Parietal lobe (tissue), 2 donors: ENCODE measurements around the gene ZBED4. TPM values are rescaled to one million over a fixed set of nuclear protein-coding genes. Genes with fewer than 3 reads are reported as not detected.

ENCODE experiments used
- small RNA-seq: library from RNA; depleted of rRNA; stranded (forward); fragments of <200 nt; gene quantifications from one replicate; pipeline ENCODE3, GENCODE V24; 2014; ENCODE audit warnings: low replicate concordance
- total RNA-seq: library from RNA; depleted of rRNA; stranded (reverse); fragments of >200 nt; gene quantifications from one replicate; pipeline ENCODE4 v1.2.3, GENCODE V29; 2014

The ZBED4 gene, protein sequence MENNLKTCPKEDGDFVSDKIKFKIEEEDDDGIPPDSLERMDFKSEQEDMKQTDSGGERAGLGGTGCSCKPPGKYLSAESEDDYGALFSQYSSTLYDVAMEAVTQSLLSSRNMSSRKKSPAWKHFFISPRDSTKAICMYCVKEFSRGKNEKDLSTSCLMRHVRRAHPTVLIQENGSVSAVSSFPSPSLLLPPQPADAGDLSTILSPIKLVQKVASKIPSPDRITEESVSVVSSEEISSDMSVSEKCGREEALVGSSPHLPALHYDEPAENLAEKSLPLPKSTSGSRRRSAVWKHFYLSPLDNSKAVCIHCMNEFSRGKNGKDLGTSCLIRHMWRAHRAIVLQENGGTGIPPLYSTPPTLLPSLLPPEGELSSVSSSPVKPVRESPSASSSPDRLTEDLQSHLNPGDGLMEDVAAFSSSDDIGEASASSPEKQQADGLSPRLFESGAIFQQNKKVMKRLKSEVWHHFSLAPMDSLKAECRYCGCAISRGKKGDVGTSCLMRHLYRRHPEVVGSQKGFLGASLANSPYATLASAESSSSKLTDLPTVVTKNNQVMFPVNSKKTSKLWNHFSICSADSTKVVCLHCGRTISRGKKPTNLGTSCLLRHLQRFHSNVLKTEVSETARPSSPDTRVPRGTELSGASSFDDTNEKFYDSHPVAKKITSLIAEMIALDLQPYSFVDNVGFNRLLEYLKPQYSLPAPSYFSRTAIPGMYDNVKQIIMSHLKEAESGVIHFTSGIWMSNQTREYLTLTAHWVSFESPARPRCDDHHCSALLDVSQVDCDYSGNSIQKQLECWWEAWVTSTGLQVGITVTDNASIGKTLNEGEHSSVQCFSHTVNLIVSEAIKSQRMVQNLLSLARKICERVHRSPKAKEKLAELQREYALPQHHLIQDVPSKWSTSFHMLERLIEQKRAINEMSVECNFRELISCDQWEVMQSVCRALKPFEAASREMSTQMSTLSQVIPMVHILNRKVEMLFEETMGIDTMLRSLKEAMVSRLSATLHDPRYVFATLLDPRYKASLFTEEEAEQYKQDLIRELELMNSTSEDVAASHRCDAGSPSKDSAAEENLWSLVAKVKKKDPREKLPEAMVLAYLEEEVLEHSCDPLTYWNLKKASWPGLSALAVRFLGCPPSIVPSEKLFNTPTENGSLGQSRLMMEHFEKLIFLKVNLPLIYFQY
- 41.6 TPM for total RNA-seq

DNA sequence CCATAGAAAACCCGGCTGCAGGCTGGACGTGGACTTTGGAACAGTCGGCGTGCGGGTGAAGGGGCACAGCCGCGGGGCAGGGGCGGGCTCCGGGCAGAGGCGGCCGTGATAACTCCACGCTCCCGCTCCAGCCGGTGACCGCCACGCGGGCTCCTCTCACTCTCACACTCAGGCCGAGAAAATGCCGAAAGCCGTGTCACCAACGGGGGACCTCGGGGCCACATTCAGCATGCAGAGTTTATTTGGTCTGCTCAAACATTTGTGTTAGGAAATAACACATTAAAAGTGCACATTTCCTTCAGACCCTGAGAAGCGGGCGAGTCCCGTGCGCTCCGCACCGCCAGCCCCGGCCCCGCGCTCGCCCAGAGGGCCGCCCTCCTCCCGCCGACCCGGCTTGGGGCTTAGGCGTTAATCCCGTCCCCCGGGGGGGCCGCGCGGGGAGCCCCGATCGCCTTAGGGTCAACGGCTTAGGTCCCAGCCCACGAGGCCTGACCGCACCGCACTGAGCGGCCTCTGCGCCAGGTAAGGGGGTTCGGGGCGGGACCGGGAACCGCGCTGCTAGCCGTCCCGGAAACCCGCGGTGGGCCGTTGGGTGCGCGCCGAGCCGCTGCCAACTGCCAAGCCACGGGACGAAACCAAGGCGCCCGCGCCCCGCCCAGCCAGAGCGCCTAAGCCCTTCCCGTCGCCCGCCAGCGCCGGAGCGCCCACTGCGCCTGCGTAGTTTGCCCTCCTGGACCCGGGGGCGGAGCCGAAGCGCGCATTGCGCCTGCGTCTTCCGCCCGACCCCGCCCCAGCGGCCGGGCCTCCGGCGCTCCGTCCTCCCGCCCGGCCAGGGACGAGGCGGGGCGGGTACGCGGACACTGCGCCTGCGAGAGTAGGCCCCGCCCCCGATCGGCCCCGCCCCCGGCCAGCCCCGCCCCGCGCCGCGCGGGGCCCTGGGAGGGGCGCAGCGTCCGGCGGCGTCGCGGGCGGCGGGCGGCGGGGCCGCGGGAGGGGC is at the start of gene ZBED4:
Gene ZBED4 (plus strand): TSS at position 947 of the 997 bp plus-strand sequence. CDS start 29,819 bp downstream, outside the sequence.

DNA sequence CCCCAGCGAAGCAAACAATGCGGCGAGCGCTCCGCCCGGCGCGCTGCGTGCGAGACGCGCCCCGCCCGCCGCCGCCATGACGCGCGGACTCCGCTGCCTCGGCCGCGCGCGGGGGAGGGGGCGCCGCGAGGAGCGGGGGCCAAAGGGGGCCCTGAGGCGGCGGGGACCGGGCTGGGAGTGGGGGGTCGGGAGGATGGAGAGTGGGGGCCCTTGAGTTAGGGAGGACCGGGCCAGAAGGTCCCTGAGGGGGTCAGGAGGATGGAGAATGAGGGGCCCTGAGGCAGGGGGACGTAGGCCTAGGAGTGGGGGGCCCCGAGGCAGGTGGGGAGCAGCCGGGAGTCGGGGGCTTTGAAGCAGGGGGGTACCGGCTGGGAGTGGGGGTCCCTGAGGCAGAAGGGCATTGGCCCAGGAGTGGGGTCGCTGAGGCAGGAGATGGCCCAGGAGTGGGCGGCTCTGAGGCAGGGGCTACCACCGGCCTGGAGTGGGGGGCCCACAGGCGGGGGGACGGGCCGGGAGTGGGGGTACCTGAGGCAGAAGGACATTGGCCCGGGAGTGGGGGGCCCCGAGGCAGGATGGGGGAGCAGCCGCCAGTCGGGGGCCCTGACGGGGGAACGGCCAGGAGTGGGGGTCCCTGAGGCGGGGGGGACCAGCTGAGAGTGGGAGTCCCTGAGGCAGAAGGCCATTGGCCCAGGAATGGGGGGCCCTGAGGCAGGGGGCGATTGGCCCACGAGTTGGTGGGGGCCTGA is 25.6 kb upstream of the ZBED4 start, which contains the start of gene BRD1:
Gene BRD1 (minus strand): TSS at position 21 of the 746 bp plus-strand sequence. CDS start 3,556 bp downstream, outside the sequence.

DNA sequence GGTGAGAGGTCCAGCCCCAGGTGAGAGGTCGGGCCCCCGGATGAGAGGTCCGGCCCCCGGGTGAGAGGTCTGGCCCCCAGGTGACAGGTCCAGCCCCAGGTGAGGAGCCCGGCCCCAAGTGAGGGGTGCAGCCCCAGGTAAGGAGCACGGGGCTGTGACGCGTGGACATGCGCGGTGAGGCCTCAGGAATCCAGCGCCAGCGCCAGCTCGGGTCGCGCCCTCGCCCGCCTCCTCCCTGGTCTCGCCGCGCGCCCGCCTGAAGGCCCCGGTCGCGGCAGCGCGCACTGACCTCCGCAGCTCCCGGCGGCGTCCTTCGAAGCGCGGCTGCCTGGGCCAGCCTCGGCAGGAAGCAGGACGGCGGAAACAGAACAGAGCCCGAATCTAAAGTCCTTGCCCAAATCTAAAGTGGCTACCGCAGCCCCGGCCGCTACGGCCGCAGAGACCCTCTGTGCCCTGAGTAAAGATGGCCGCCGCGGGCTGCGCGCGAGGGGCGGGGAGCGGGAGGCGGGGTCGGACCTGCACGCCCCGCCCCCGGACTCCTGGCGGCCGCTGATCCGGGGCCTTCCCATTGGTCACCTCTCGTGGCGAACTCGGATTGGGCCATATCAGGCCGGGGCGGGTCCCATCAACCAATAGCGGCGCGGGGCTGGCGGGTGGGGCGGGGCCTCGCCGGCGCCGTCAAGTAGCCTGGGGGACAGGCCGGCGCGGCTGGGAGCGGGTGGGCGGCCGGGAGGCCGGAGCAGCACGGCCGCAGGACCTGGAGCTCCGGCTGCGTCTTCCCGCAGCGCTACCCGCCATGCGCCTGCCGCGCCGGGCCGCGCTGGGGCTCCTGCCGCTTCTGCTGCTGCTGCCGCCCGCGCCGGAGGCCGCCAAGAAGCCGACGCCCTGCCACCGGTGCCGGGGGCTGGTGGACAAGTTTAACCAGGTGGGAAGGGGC is 64.6 kb downstream of the ZBED4 start, which contains the start of the genes ALG12 and CRELD2:
Gene ALG12 (minus strand): TSS at position 465 of the 937 bp plus-strand sequence. CDS start 4,673 bp downstream, outside the sequence.
Gene CRELD2 (plus strand): TSS at position 661 of the 937 bp plus-strand sequence. CDS start 136 bp downstream, at position 797.

Small RNAs within 50 kb of the gene (small RNA-seq; reads per million reads assigned to genes)
- gene AL117328.1 (not detected), gene RF00017 (not detected)

Other genes with a start within 250 kb of the ZBED4 start
- 68.2 TPM for gene BRD1, start 26.0 kb upstream of the ZBED4 start, total RNA-seq
- gene ALG12, start 64.6 kb downstream of the ZBED4 start, total RNA-seq = 20.7 TPM
- gene CRELD2, start 64.8 kb downstream of the ZBED4 start, total RNA-seq = 17.8 TPM
- gene PIM3, start 106.9 kb downstream of the ZBED4 start, total RNA-seq = 12.2 TPM
- 0.31 TPM for gene IL17REL, start 158.9 kb downstream of the ZBED4 start, total RNA-seq
- not detected for gene TTLL8, start 204.5 kb downstream of the ZBED4 start, total RNA-seq
- gene MLC1, start 231.6 kb downstream of the ZBED4 start, total RNA-seq = 23.8 TPM
- gene MOV10L1, start 236.2 kb downstream of the ZBED4 start, total RNA-seq = 1.9 TPM